ENCODE measurements around the gene BIK.

Gene BIK

DNA sequence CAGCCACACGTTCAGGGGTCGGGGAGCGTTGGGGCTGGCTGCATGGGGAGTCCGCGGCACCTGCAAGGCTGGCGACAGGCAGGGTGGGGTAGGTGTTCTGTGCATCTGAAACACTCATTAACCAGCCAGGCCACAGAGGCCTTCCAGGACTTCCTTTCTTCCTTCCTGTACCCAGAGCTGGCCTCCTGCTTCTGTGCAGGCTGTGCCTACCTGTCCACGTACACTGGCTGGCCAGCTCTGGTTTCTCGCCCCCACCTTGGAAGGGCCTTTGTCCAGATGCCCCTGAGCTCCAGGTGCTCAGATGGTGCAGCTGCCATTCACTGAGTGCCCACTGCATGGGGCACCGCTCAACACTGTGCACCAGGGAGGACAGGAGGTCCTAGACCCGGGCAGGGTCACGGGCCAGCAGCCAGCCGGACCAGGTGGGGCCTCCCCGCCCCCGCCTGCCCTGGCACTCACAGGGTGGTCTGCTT lies 60.5 kb downstream of the BIK start:
- Histone ChIP-seq H3K4me3 (ENCODE audit: low read length) (no peak overlapping the region), H3K4me1 (ENCODE audit: low read length) (no peaks in the 10 kb centered on the region), H3K27ac (ENCODE audit: low read length) (no peak overlapping the region), H3K9me3 (replicated peaks; ENCODE audit: insufficient read depth, low read length) (no peaks in the 10 kb centered on the region), H3K79me2 (ENCODE audit: low read length) (no peaks in the 10 kb centered on the region), H4K20me1 (ENCODE audit: insufficient read depth, low read length) (no peaks in the 10 kb centered on the region), H3K9ac (ENCODE audit: low read length) (no peak overlapping the region), H3F3A (ENCODE audit: insufficient read depth, low read length) (no peaks in the 10 kb centered on the region), H3K9me2 (replicated peaks; ENCODE audit: insufficient read depth, low read length) (no peaks in the 10 kb centered on the region), H3K4me2 (ENCODE audit: low read depth, low read length) (no peak overlapping the region), H3K36me3 (replicated peaks; ENCODE audit: insufficient read depth, low read length) (no peaks in the 10 kb centered on the region; the same call in 1 of the 2 replicates), H2AFZ (ENCODE audit: low read length) (no peak overlapping the region), H3K27me3 (replicated peaks; ENCODE audit: insufficient read depth, low read length) (no peaks in the 10 kb centered on the region)
- DNase-seq = no peak
- TF ChIP-seq EZH2phosphoT487 (IDR thresholded peaks at IDR 0.05; ENCODE audit: low read length) = no peak

DNA sequence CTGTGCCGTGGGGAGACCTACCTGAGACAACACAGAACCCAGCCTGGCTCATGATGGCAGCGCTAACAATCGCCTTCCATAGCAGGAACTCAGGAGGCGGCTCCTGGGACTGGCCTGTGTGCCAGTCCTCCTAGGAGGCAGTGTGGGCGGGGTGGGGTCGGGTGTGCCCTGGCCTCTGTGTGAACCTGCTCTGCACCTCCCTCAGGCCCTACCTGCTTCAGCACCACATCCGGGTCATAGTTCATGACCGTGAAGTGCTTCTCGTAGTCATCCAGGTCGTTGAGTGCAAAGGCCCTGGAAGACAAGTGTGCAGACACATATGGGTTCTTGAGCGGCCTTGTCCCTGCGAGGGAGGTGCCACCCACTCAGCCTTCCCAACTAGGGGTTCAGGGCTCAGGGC lies 61.1 kb downstream of the BIK start:
- DNase-seq = no peak
- Histone ChIP-seq H3K27ac (ENCODE audit: low read length) (no peak overlapping the region), H4K20me1 (ENCODE audit: insufficient read depth, low read length) (no peaks in the 10 kb centered on the region), H3K4me3 (ENCODE audit: low read length) (no peak overlapping the region), H3K27me3 (replicated peaks; ENCODE audit: insufficient read depth, low read length) (no peaks in the 10 kb centered on the region), H3K9me2 (replicated peaks; ENCODE audit: insufficient read depth, low read length) (no peaks in the 10 kb centered on the region), H3K9ac (ENCODE audit: low read length) (no peak overlapping the region), H3K4me2 (ENCODE audit: low read depth, low read length) (no peak overlapping the region), H3K36me3 (replicated peaks; ENCODE audit: insufficient read depth, low read length) (no peaks in the 10 kb centered on the region; the same call in 1 of the 2 replicates), H3K4me1 (ENCODE audit: low read length) (no peaks in the 10 kb centered on the region), H3F3A (ENCODE audit: insufficient read depth, low read length) (no peaks in the 10 kb centered on the region), H3K9me3 (replicated peaks; ENCODE audit: insufficient read depth, low read length) (no peaks in the 10 kb centered on the region), H2AFZ (ENCODE audit: low read length) (no peak overlapping the region), H3K79me2 (ENCODE audit: low read length) (no peaks in the 10 kb centered on the region)
- TF ChIP-seq, protein P1, sequence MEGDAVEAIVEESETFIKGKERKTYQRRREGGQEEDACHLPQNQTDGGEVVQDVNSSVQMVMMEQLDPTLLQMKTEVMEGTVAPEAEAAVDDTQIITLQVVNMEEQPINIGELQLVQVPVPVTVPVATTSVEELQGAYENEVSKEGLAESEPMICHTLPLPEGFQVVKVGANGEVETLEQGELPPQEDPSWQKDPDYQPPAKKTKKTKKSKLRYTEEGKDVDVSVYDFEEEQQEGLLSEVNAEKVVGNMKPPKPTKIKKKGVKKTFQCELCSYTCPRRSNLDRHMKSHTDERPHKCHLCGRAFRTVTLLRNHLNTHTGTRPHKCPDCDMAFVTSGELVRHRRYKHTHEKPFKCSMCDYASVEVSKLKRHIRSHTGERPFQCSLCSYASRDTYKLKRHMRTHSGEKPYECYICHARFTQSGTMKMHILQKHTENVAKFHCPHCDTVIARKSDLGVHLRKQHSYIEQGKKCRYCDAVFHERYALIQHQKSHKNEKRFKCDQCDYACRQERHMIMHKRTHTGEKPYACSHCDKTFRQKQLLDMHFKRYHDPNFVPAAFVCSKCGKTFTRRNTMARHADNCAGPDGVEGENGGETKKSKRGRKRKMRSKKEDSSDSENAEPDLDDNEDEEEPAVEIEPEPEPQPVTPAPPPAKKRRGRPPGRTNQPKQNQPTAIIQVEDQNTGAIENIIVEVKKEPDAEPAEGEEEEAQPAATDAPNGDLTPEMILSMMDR (IDR thresholded peaks at IDR 0.05; ENCODE audit: low read length) = no peak
- TF ChIP-seq EZH2 (optimal IDR thresholded peaks at IDR 0.05; ENCODE audit: low read depth, low read length) = no peak
- TF ChIP-seq EZH2phosphoT487 (IDR thresholded peaks at IDR 0.05; ENCODE audit: low read length) = no peak

DNA sequence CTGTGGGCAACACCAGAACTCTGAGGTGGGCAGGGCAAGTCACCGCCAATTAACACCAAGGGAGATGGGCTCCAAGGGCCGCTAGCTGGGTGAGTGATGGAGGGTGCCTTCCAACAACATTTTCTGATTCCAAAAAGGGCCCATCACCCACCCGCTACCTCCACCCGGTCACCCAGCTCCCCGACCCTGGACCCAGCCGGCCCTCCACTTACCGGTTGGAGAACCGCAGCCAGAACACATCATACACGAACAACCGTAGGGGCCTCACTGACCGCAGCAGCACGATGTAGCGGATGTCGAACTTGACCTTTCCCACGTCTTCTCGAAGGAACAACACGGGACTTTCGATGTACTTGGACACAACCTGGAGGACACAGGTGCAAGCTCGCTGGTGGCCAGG lies 61.6 kb downstream of the BIK start:
- Histone ChIP-seq H3K9me2 (replicated peaks; ENCODE audit: insufficient read depth, low read length) (no peaks in the 10 kb centered on the region), H2AFZ (ENCODE audit: low read length) (no peak overlapping the region), H3F3A (ENCODE audit: insufficient read depth, low read length) (no peaks in the 10 kb centered on the region), H3K9ac (ENCODE audit: low read length) (no peak overlapping the region), H3K79me2 (ENCODE audit: low read length) (no peaks in the 10 kb centered on the region), H3K4me2 (ENCODE audit: low read depth, low read length) (no peak overlapping the region), H3K27me3 (replicated peaks; ENCODE audit: insufficient read depth, low read length) (no peaks in the 10 kb centered on the region), H3K36me3 (replicated peaks; ENCODE audit: insufficient read depth, low read length) (no peaks in the 10 kb centered on the region; the same call in 1 of the 2 replicates), H4K20me1 (ENCODE audit: insufficient read depth, low read length) (no peaks in the 10 kb centered on the region), H3K4me3 (ENCODE audit: low read length) (no peak overlapping the region), H3K9me3 (replicated peaks; ENCODE audit: insufficient read depth, low read length) (no peaks in the 10 kb centered on the region), H3K27ac (ENCODE audit: low read length) (no peak overlapping the region), H3K4me1 (ENCODE audit: low read length) (no peaks in the 10 kb centered on the region)
- DNase-seq = no peak
- TF ChIP-seq EZH2 (optimal IDR thresholded peaks at IDR 0.05; ENCODE audit: low read depth, low read length) (no peak), EZH2phosphoT487 (IDR thresholded peaks at IDR 0.05; ENCODE audit: low read length) (no peak)
- TF ChIP-seq, protein P1 (IDR thresholded peaks at IDR 0.05; ENCODE audit: low read length) = no peak

DNA sequence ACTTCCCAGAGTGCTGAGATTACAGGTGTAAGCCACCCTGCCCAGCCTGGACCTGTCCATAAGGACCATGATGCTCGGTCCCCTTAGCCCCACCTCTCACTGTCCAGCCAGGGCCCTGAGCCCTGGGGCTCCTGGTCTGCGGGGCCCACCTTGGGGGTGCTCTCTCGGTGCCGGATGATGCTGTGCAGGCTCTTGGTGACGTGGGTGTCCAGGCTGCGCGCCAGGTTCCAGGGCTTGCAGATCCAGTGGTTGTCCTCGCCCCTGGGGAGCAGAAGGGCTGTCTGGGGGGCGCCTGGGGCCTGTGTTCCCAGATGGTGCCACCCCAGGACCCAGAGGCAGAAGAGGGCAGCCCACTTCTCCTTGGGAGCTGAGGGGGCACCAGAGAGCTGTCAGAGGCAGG lies 63.0 kb downstream of the BIK start:
- Histone ChIP-seq H3K4me3 (ENCODE audit: low read length) (no peak overlapping the region), H2AFZ (ENCODE audit: low read length) (no peak overlapping the region), H3K4me2 (ENCODE audit: low read depth, low read length) (no peak overlapping the region), H3F3A (ENCODE audit: insufficient read depth, low read length) (no peaks in the 10 kb centered on the region), H4K20me1 (ENCODE audit: insufficient read depth, low read length) (no peaks in the 10 kb centered on the region), H3K79me2 (ENCODE audit: low read length) (no peaks in the 10 kb centered on the region), H3K36me3 (replicated peaks; ENCODE audit: insufficient read depth, low read length) (no peaks in the 10 kb centered on the region; the same call in none of the 2 replicates), H3K4me1 (ENCODE audit: low read length) (no peaks in the 10 kb centered on the region), H3K27ac (ENCODE audit: low read length) (no peak overlapping the region), H3K9ac (ENCODE audit: low read length) (no peak overlapping the region), H3K9me3 (replicated peaks; ENCODE audit: insufficient read depth, low read length) (no peaks in the 10 kb centered on the region), H3K9me2 (replicated peaks; ENCODE audit: insufficient read depth, low read length) (no peaks in the 10 kb centered on the region), H3K27me3 (replicated peaks; ENCODE audit: insufficient read depth, low read length) (no peaks in the 10 kb centered on the region)
- no peak for DNase-seq
- TF ChIP-seq EZH2 (optimal IDR thresholded peaks at IDR 0.05; ENCODE audit: low read depth, low read length) = no peak
- TF ChIP-seq EZH2phosphoT487 (IDR thresholded peaks at IDR 0.05; ENCODE audit: low read length) = no peak
- TF ChIP-seq, protein P1 (IDR thresholded peaks at IDR 0.05; ENCODE audit: low read length) = no peak

All from MM.1S (cell line).